ENCODE results near the gene TTLL4. TPM values are rescaled to one million over a fixed set of nuclear protein-coding genes. Genes with fewer than 3 reads are reported as not detected.

Gene TTLL4
- total RNA-seq, 4 donors from 2014 or later = 7.0 to 19.1 (median 15.4) TPM

GRCh38 chr2:218726004-218726574 lies 15.5 kb downstream of the TTLL4 start:
- no peak for TF ChIP-seq CTCF (IDR thresholded peaks at IDR 0.05; ENCODE audit: low read depth)

GRCh38 chr2:218727502-218728165 lies 17.0 kb downstream of the TTLL4 start:
- no peak for TF ChIP-seq CTCF (IDR thresholded peaks at IDR 0.05; ENCODE audit: low read depth)

- no peak for TF ChIP-seq CTCF (IDR thresholded peaks at IDR 0.05; ENCODE audit: low read depth)
These were observed 19.0 kb downstream of the TTLL4 start for GRCh38 chr2:218729640-218730039.

- no peak for TF ChIP-seq CTCF (IDR thresholded peaks at IDR 0.05; ENCODE audit: low read depth)
These were observed 21.6 kb downstream of the TTLL4 start for GRCh38 chr2:218732052-218732760.

- no peak for TF ChIP-seq CTCF (IDR thresholded peaks at IDR 0.05; ENCODE audit: low read depth)
These were observed 22.1 kb downstream of the TTLL4 start for GRCh38 chr2:218732761-218733158.

- TF ChIP-seq CTCF (IDR thresholded peaks at IDR 0.05; ENCODE audit: low read depth) = no peak
These were observed 22.8 kb downstream of the TTLL4 start for GRCh38 chr2:218733171-218734021.

Measured in subcutaneous adipose tissue (tissue), 4 donors.